NCI-H2196 treated with DMSO at 0.1 percent for 48 hours (cell line): ENCODE measurements around the gene TRABD2B.

ENCODE experiments used
- DNase-seq: peaks from one replicate; lab custom pipeline; 2025; ENCODE audit not compliant: unreplicated experiment; lab: John Stamatoyannopoulos, UW

The TRABD2B gene

DNA sequence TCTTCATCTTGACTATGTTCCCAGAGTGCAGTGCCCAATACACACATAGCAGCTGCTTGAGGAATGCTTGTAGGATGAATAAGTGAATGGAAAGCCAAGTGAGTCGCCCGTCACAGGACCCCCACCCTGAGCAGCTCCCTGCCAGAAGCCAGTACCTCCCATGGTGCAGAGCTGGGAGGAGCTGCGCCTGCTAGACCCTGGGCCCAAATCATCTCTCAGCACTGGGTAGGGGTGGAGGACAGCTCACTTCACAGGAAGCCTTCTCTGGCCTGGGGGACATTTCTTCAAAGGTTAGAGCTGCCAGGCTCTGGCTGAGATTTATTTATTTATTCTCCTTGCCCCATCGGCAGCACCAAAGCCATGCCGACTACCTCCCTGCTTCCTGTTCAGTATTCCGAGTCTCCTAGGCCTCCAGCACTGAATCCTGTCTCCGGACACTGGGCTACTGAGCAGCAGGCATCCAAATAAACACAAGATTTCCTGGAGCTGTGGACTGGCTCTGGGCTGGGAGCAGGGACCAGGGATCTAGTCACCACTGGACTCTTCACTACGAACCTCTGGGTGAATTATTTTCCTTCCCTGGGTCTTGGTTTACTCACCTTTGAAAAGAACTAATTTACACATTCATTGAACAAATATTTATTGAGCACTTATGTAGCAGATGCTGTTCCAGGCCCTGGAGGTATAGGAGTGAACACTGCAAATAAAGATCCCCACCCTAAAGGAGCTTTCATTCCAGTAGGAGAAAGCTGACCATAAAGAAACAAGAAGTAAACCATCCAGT lies 187.7 kb downstream of the TRABD2B start:
- no peak for DNase-seq

GRCh38 chr1:47808612-47809011 lies 188.6 kb downstream of the TRABD2B start:
- DNase-seq, result no peak

- peak; percentile 76 for DNase-seq
Observed at GRCh38 chr1:47805921-47806361, 191.2 kb downstream of the TRABD2B start.

- no peak for DNase-seq
Observed at GRCh38 chr1:47805018-47805417, 192.2 kb downstream of the TRABD2B start.

- DNase-seq, result peak; percentile 82
Observed at GRCh38 chr1:47803815-47804501, 193.2 kb downstream of the TRABD2B start.

DNA sequence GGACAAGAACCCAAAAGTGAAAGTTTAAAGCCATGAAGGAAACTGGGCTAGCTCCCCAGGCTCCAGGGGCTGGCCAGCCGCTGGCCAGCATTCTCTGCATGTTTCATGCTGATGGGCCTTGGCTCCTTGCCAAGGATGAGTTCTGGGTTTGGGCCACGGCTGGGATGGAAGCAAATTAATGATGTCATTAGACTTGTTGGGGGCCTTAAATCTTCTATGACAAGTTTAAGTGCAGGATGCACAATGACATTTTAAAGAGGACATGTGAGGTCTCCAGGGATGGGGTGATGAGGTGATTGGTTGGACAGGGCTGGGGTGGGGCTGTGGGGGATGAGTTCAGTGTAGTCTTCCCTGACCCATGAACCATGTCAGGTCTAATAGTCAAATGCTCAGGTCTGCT lies 199.6 kb downstream of the TRABD2B start:
- DNase-seq, result no peak

DNA sequence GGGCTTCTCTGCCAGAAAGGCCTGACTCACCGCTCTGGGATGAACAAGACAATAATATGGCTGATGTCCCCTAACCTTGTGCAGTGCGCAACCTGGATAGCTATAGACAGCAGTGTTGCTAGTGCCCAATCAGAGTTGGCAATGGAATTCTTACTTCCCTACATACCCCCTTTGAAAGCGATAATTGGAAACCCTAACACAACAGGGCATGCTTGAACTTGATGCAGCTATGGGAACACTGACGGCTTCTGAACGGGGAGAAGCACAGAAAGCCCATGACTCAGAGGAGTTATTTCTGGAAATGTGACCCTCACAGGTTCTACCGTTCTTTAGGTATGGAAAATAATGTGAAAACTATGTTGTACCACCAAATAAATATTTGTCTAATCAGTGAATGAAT lies 200.6 kb downstream of the TRABD2B start:
- no peak for DNase-seq

- DNase-seq, result no peak
Observed at GRCh38 chr1:47795102-47795501, 202.1 kb downstream of the TRABD2B start.

- DNase-seq, result no peak
Observed at GRCh38 chr1:47794530-47794929, 202.7 kb downstream of the TRABD2B start.

GRCh38 chr1:47794081-47794480 lies 203.1 kb downstream of the TRABD2B start:
- DNase-seq, result no peak

DNA sequence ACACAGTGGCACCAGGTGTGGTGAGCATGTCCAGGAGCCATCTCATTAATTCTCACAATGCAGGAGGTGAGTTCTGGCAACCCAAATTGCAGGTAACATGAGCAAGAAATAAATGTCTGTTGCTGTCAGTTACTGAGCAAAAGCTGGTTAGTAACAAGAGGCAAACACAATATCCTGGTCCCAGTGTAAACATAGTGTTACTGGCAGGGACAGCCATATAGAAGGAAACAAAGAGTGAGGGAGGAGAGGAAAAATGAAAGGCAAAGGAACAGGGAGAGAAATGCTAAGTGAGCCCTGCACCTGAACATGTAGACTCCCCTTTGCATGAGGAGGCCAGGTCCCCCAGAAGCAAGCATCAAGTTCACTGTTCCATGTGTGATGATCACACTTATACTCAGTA lies 203.6 kb downstream of the TRABD2B start:
- no peak for DNase-seq

DNA sequence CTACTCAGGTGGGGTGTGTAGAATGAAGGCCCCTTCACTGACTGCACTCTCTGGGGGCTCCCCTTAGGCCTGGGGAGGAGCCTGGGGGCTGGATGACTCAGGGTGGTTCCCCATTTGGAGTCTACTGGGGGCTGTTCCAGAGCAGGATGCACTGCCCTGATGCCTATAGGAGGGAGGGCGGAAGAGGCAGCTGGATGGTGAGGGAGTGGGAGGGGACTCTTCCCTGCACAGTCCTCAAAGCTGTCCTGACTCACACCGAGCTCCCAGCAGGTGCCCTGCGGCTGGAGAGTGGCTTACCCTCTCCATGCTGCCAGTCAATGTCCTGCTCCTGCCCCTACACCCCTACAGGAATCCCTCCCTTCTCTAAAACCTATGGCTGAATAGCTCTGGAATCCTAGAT lies 204.4 kb downstream of the TRABD2B start:
- DNase-seq, result no peak

GRCh38 chr1:47791879-47792608 lies 205.1 kb downstream of the TRABD2B start:
- no peak for DNase-seq

DNA sequence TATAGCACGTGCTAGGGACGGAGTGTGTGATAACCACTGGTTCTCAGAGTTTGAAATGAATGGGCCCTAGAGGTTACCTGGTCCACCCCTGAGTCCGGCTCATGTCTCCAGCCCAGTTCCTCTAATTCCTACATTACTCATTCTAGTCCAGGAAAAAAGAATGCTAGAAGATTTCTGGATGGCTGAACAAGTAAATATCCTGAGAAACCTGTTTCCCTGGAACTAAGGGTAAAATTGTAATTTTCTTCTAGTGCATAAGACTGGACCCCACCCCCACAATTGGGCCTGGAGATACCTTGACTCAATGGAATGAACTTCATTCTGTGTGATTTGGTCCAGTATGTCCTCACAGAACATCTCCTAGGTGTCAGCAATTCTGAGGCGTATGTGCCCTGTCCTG lies 208.4 kb downstream of the TRABD2B start:
- no peak for DNase-seq

- no peak for DNase-seq
Observed at GRCh38 chr1:47787560-47787959, 209.6 kb downstream of the TRABD2B start.

- DNase-seq, result no peak
Observed at GRCh38 chr1:47786316-47786715, 210.9 kb downstream of the TRABD2B start.

- no peak for DNase-seq
Observed at GRCh38 chr1:47785561-47786271, 211.5 kb downstream of the TRABD2B start.

- DNase-seq, result no peak
Observed at GRCh38 chr1:47785118-47785517, 212.1 kb downstream of the TRABD2B start.

GRCh38 chr1:47784497-47784822 lies 212.7 kb downstream of the TRABD2B start:
- DNase-seq, result no peak

GRCh38 chr1:47783638-47784496 lies 213.3 kb downstream of the TRABD2B start:
- DNase-seq, result no peak
